ENCODE data around the gene ANKS1B.

Gene ANKS1B

GRCh38 chr12:98997899-98998298, 986.8 kb downstream of the ANKS1B start:
- H3K9me2 ChIP-seq (replicated peaks; ENCODE audit: low read depth, low read length), result no peaks in the 10 kb centered on the region
- no peaks in the 10 kb centered on the region for H3K4me1 ChIP-seq (ENCODE audit: insufficient read depth, low read length, poor library complexity, severe bottlenecking)
- no peak overlapping the region for H3K4me2 ChIP-seq (ENCODE audit: low read depth, low read length, poor library complexity, severe bottlenecking)
- no peaks in the 10 kb centered on the region for H4K20me1 ChIP-seq (ENCODE audit: insufficient read depth, low read length, poor library complexity, severe bottlenecking)
- H3K9ac ChIP-seq (ENCODE audit: low read depth, low read length, poor library complexity, severe bottlenecking), result no peak overlapping the region
- H3K79me2 ChIP-seq (ENCODE audit: insufficient read depth, low read length), result no peaks in the 10 kb centered on the region
- H3K9me3 ChIP-seq (ENCODE audit: insufficient read depth, low read depth, low read length), result no peaks in the 10 kb centered on the region
- no peak for TF ChIP-seq CTCF (conservative IDR thresholded peaks at IDR 0.05; ENCODE audit: low read length)
- TF ChIP-seq EZH2phosphoT487 (IDR thresholded peaks at IDR 0.05; ENCODE audit: borderline replicate concordance), result no peak
- no peaks in the 10 kb centered on the region for H3K27me3 ChIP-seq (ENCODE audit: insufficient read depth, low read length, poor library complexity, severe bottlenecking)
- H3F3A ChIP-seq (ENCODE audit: low read depth), result no peaks in the 10 kb centered on the region
- H3K4me3 ChIP-seq (ENCODE audit: low read length, poor library complexity, severe bottlenecking), result no peak overlapping the region
- H2AFZ ChIP-seq (ENCODE audit: low read length), result no peak overlapping the region
- no peaks in the 10 kb centered on the region for H3K36me3 ChIP-seq (ENCODE audit: insufficient read depth, low read length)

- Histone ChIP-seq H3K4me3 (ENCODE audit: low read length, poor library complexity, severe bottlenecking) (no peak overlapping the region), H3F3A (ENCODE audit: low read depth) (no peaks in the 10 kb centered on the region), H3K27me3 (ENCODE audit: insufficient read depth, low read length, poor library complexity, severe bottlenecking) (no peaks in the 10 kb centered on the region), H3K9ac (ENCODE audit: low read depth, low read length, poor library complexity, severe bottlenecking) (no peak overlapping the region), H4K20me1 (ENCODE audit: insufficient read depth, low read length, poor library complexity, severe bottlenecking) (no peaks in the 10 kb centered on the region), H3K4me2 (ENCODE audit: low read depth, low read length, poor library complexity, severe bottlenecking) (no peak overlapping the region), H3K9me3 (ENCODE audit: insufficient read depth, low read depth, low read length) (no peaks in the 10 kb centered on the region), H3K36me3 (ENCODE audit: insufficient read depth, low read length) (no peaks in the 10 kb centered on the region), H2AFZ (ENCODE audit: low read length) (no peak overlapping the region), H3K4me1 (ENCODE audit: insufficient read depth, low read length, poor library complexity, severe bottlenecking) (no peaks in the 10 kb centered on the region), H3K9me2 (replicated peaks; ENCODE audit: low read depth, low read length) (no peaks in the 10 kb centered on the region), H3K79me2 (ENCODE audit: insufficient read depth, low read length) (no peaks in the 10 kb centered on the region)
- no peak for TF ChIP-seq CTCF (conservative IDR thresholded peaks at IDR 0.05; ENCODE audit: low read length)
- no peak for TF ChIP-seq EZH2phosphoT487 (IDR thresholded peaks at IDR 0.05; ENCODE audit: borderline replicate concordance)
These were observed 994.1 kb downstream of the ANKS1B start for GRCh38 chr12:98990648-98991047.

GRCh38 chr12:98985156-98985555, 999.6 kb downstream of the ANKS1B start:
- H3K36me3 ChIP-seq (ENCODE audit: insufficient read depth, low read length), result no peaks in the 10 kb centered on the region
- no peak overlapping the region for H3K4me3 ChIP-seq (ENCODE audit: low read length, poor library complexity, severe bottlenecking)
- no peaks in the 10 kb centered on the region for H4K20me1 ChIP-seq (ENCODE audit: insufficient read depth, low read length, poor library complexity, severe bottlenecking)
- TF ChIP-seq EZH2phosphoT487 (IDR thresholded peaks at IDR 0.05; ENCODE audit: borderline replicate concordance) (no peak), CTCF (conservative IDR thresholded peaks at IDR 0.05; ENCODE audit: low read length) (no peak)
- H3K9ac ChIP-seq (ENCODE audit: low read depth, low read length, poor library complexity, severe bottlenecking), result no peak overlapping the region
- H3F3A ChIP-seq (ENCODE audit: low read depth), result no peaks in the 10 kb centered on the region
- H3K9me2 ChIP-seq (replicated peaks; ENCODE audit: low read depth, low read length), result no peaks in the 10 kb centered on the region
- no peak overlapping the region for H2AFZ ChIP-seq (ENCODE audit: low read length)
- no peaks in the 10 kb centered on the region for H3K4me1 ChIP-seq (ENCODE audit: insufficient read depth, low read length, poor library complexity, severe bottlenecking)
- no peaks in the 10 kb centered on the region for H3K9me3 ChIP-seq (ENCODE audit: insufficient read depth, low read depth, low read length)
- no peaks in the 10 kb centered on the region for H3K27me3 ChIP-seq (ENCODE audit: insufficient read depth, low read length, poor library complexity, severe bottlenecking)
- no peaks in the 10 kb centered on the region for H3K79me2 ChIP-seq (ENCODE audit: insufficient read depth, low read length)
- no peak overlapping the region for H3K4me2 ChIP-seq (ENCODE audit: low read depth, low read length, poor library complexity, severe bottlenecking)
